HFF-Myc (cell line): Measurements from ENCODE around the gene CBLL1.
A peak's percentile ranks its signal among the peaks of the same experiment; 100 is the strongest.

Experiments
- DNase-seq: peaks from one replicate; pipeline ENCODE4 v3.0.0-alpha.2; 2011; ENCODE audit warnings: low read depth; ENCODE audit errors: extremely low read depth
- H3K4me3 ChIP-seq: replicated peaks from 2 replicates; pipeline ENCODE4 v1.5.1; 2011; ENCODE audit warnings: low read depth, mild to moderate bottlenecking, control low read depth, low read length
- TF ChIP-seq, protein P1 (sequence below): IDR thresholded peaks from 2 replicates; pipeline ENCODE4 v1.5.1; 2012; ENCODE audit warnings: mild to moderate bottlenecking, low read depth, low read length, control low read depth; ENCODE audit errors: missing control alignments

The CBLL1 gene

DNA sequence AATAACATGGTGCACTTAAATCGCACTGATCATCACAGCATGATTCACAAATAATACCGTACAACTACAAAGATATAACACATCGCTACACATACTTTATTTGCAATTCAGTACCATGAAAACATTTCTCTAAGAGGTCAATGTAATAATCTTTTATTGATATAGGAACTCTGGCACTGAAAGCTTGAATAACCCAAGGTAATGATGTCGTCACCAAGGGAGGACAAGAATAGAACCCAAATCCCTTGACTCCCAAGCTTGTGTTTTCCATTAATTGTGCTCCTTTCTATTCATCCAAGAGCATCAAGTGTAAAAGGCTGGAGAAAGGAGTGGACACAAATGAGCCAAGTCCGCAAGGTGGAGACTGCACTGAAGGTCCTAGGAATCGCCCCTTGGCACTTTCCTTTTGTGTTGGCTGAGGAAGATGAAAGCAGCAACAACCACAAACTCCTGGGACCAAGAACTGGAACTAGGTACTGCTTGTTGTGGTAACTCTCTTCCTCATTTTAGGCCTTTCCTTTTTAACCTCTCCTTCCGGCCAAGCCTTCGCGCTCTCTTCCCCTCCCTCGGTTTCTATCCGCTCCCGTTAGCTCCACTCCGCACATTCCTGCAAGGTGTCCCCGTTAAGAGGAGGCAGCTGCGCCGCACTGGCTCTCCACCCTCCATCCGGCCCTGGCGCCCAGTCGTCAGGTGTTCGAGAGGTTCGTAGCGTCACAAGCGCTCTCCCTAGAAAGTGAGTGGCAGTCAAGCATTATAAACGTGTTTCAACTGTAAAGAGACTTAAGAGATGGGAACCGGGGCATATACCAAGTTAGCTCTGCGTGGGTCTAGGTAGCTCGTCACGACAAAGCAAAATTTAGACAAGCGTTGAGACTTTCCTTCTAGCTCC, 1.0 kb upstream of the CBLL1 start:
- H3K4me3 ChIP-seq: peak overlapping the region; percentile 70
- peak; percentile 1 for DNase-seq
- TF ChIP-seq, protein P1, sequence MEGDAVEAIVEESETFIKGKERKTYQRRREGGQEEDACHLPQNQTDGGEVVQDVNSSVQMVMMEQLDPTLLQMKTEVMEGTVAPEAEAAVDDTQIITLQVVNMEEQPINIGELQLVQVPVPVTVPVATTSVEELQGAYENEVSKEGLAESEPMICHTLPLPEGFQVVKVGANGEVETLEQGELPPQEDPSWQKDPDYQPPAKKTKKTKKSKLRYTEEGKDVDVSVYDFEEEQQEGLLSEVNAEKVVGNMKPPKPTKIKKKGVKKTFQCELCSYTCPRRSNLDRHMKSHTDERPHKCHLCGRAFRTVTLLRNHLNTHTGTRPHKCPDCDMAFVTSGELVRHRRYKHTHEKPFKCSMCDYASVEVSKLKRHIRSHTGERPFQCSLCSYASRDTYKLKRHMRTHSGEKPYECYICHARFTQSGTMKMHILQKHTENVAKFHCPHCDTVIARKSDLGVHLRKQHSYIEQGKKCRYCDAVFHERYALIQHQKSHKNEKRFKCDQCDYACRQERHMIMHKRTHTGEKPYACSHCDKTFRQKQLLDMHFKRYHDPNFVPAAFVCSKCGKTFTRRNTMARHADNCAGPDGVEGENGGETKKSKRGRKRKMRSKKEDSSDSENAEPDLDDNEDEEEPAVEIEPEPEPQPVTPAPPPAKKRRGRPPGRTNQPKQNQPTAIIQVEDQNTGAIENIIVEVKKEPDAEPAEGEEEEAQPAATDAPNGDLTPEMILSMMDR: no peak

DNA sequence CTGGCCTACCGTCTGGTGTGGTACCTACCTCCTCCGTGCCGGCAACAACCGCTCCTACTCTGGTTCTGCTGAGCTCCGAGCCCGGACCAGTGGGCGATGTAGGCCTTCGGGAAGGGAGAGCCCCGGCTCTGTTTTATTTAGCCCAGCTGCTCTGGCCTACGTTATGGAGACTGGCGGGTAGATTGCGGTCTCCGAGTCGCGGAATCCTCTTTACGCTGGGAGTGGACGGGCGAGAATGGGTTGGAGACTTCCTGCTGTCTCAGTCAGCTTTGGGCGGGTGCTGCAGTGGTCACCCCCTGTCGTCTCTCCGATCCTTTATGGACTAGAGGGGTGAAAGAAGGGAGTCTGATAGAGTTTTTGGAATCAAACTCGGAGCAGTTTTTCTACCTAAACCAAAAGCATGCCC, 406 bp downstream of the CBLL1 start:
- TF ChIP-seq, protein P1: no peak
- DNase-seq: no peak
- peak overlapping the region; percentile 70 for H3K4me3 ChIP-seq

DNA sequence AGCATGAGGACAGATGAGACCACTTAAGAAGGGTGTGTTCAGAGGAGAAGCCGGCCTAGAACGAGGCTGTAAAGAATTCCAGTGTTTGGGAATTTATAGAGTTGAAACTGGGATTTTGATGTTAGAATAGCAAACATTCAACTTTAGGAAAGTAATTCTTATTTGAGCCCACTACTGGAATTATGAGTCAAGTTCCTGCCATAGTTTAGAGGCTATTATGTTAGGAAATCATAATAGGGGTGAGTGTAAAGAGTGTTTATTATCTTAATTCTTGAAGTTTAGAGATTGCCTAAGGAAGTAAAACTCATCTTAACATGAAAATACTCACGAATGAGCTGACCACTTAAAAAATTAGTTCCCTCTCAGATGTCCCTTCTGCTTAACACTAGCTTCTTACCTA, 2.1 kb downstream of the CBLL1 start:
- peak overlapping the region; percentile 70 for H3K4me3 ChIP-seq
- TF ChIP-seq, protein P1: no peak
- no peak for DNase-seq

DNA sequence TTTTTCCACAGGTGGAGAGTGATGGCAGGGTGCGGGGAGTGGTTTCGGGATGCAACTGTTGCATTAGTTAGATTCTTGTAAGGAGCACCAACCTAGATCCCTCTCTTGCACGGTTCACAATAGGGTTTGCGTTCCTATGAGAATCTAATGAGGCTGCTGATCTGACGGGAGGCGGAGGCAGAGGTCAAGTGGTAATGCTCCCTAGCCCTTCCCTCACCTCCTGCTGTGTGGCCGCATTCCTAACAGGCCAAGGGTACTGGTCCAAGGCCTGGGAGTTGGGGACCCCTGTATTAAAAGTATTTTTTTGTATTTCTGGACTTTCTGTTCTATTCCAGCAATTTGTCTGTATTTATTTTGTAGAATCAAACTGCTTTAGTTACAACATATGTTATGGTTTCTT, 7.2 kb downstream of the CBLL1 start:
- H3K4me3 ChIP-seq: no peak overlapping the region
- TF ChIP-seq, protein P1: no peak
- no peak for DNase-seq

DNA sequence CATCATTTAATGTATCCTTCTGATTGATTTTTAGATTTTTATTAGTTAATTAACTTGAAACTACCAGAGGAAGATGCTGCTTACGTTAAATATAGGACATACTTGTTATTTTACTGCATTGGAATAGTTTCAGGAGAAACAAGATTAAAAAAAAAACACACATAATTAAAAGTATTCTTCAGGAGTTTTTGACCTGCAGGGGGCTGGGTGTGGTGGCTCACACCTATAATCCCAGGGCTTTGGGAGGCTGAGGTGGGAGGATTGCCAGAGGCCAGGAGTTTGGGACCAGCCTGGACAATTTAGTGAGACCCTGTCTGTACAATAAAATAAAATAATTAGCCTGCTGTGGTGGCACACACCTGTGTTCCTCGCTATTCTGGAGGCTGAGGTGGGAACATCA, 10.7 kb downstream of the CBLL1 start:
- TF ChIP-seq, protein P1: no peak
- no peak for DNase-seq
- no peak overlapping the region for H3K4me3 ChIP-seq

DNA sequence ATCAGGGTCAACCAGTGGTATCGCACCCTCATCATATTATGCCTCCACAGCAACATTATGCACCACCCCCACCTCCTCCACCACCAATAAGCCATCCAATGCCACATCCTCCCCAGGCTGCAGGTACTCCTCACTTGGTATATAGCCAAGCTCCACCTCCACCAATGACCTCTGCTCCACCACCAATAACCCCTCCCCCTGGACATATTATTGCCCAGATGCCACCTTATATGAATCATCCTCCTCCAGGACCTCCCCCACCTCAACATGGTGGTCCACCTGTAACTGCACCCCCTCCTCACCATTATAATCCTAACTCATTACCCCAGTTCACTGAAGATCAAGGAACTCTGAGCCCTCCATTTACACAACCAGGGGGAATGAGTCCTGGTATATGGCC, 14.7 kb downstream of the CBLL1 start:
- TF ChIP-seq, protein P1: no peak
- no peak overlapping the region for H3K4me3 ChIP-seq
- DNase-seq: no peak
